ENCODE results near the gene LAMC1.

LAMC1 gene

DNA sequence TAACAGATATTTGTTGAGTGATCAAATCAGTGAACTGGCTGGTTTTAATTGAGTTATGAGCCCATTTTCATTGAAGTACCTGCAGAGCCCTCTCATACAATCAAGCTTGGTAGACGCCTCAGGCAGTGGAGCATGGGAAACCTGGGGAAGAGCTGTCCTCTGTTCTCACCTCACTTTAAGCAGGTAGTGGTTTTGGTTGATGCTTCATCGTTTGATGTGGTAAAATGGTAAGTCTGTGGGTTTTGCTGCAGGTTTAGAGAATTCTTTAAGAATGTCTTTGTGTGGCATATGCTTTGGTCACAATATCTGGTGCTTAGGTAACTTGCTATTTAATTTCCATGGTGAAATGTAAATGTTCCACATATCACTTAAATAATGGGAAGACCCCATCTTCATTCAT is 10.0 kb downstream of the LAMC1 start:
- H3K4me1 ChIP-seq (ENCODE audit: control insufficient read depth, insufficient read depth, low read length) = peaks cover 54% of the 10 kb centered on the region
- H3K9ac ChIP-seq (ENCODE audit: low read depth, low read length) = no peak overlapping the region
- H3K36me3 ChIP-seq (ENCODE audit: insufficient read depth, low read length) = peaks cover 28% of the 10 kb centered on the region
- H3K4me2 ChIP-seq (ENCODE audit: low read length) = no peak overlapping the region
- no peaks in the 10 kb centered on the region for H3K9me3 ChIP-seq (replicated peaks; ENCODE audit: low read length)
- H3K4me3 ChIP-seq (ENCODE audit: low read length) = no peak overlapping the region
- H3K27me3 ChIP-seq (ENCODE audit: control insufficient read depth, insufficient read depth, low read length) = no peaks in the 10 kb centered on the region

DNA sequence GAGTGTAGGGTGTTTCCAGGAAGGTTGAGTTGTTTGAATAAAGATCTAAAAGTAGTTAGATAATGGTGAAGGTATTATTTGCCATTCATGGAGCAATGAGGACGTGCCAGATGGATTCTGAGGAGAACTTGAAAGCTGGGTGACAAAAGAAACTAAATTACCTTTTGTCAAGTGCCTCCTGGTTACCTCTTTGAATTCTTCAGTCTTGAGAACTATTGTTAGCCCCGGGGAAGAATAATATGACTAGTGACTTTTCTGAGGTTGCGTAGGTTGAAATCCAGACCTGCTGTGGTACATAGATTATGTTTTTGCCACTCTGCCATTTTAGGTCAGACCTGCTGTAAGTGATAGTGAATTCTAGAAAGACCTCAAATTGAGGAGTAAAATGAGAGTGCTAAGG is 11.5 kb downstream of the LAMC1 start:
- Histone ChIP-seq H3K4me1 (ENCODE audit: control insufficient read depth, insufficient read depth, low read length) (peaks cover 55% of the 10 kb centered on the region), H3K9me3 (replicated peaks; ENCODE audit: low read length) (no peaks in the 10 kb centered on the region), H3K4me3 (ENCODE audit: low read length) (no peak overlapping the region), H3K4me2 (ENCODE audit: low read length) (no peak overlapping the region), H3K27me3 (ENCODE audit: control insufficient read depth, insufficient read depth, low read length) (no peaks in the 10 kb centered on the region), H3K9ac (ENCODE audit: low read depth, low read length) (no peak overlapping the region), H3K36me3 (ENCODE audit: insufficient read depth, low read length) (peaks cover 18% of the 10 kb centered on the region)

DNA sequence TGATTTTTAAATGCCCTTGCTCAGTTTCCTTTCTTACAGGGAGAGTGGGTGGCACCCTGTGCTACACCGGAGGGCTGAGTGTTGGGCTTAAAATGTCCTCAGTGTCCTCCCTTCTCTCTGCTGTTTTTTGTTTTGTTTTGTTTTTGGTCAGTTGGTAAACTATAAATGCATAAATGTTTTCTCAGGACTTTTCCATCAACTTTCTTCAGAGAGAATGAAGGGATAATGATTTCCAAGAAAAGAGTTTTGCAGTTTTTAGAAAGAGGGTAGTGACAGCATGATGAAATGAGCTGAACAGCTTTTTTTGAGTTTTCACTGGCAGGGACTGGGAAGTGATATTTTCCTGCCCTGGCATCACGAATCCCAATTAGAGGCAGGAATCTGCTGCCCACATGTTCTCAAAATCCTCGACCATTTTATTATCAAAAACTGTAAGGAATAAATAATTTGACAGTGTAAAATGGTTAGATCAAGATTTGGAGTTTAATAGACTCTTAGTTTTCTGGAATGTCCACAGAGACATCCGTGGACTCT is 15.2 kb downstream of the LAMC1 start:
- Histone ChIP-seq H3K36me3 (ENCODE audit: insufficient read depth, low read length) (peaks cover 15% of the 10 kb centered on the region), H3K4me1 (ENCODE audit: control insufficient read depth, insufficient read depth, low read length) (peaks cover 48% of the 10 kb centered on the region), H3K4me2 (ENCODE audit: low read length) (no peak overlapping the region), H3K27me3 (ENCODE audit: control insufficient read depth, insufficient read depth, low read length) (no peaks in the 10 kb centered on the region), H3K9ac (ENCODE audit: low read depth, low read length) (no peak overlapping the region), H3K9me3 (replicated peaks; ENCODE audit: low read length) (no peaks in the 10 kb centered on the region), H3K4me3 (ENCODE audit: low read length) (no peak overlapping the region)

- no peak overlapping the region for H3K4me2 ChIP-seq (ENCODE audit: low read length)
- H3K9ac ChIP-seq (ENCODE audit: low read depth, low read length) = peak overlapping the region; percentile 63
- peaks cover 11% of the 10 kb centered on the region for H3K36me3 ChIP-seq (ENCODE audit: insufficient read depth, low read length)
- no peak overlapping the region for H3K4me3 ChIP-seq (ENCODE audit: low read length)
- no peaks in the 10 kb centered on the region for H3K9me3 ChIP-seq (replicated peaks; ENCODE audit: low read length)
- no peaks in the 10 kb centered on the region for H3K27me3 ChIP-seq (ENCODE audit: control insufficient read depth, insufficient read depth, low read length)
- H3K4me1 ChIP-seq (ENCODE audit: control insufficient read depth, insufficient read depth, low read length) = peaks cover 53% of the 10 kb centered on the region
Observed at GRCh38 chr1:183038913-183039312, 15.7 kb downstream of the LAMC1 start.

GRCh38 chr1:183039330-183039729 is 16.1 kb downstream of the LAMC1 start:
- Histone ChIP-seq H3K4me2 (ENCODE audit: low read length) (peak overlapping the region; percentile 62), H3K9ac (ENCODE audit: low read depth, low read length) (peak overlapping the region; percentile 63), H3K36me3 (ENCODE audit: insufficient read depth, low read length) (peaks cover 11% of the 10 kb centered on the region), H3K4me3 (ENCODE audit: low read length) (no peak overlapping the region), H3K27me3 (ENCODE audit: control insufficient read depth, insufficient read depth, low read length) (no peaks in the 10 kb centered on the region), H3K4me1 (ENCODE audit: control insufficient read depth, insufficient read depth, low read length) (peaks cover 55% of the 10 kb centered on the region), H3K9me3 (replicated peaks; ENCODE audit: low read length) (no peaks in the 10 kb centered on the region)

- H3K4me1 ChIP-seq (ENCODE audit: control insufficient read depth, insufficient read depth, low read length) = peaks cover 61% of the 10 kb centered on the region
- no peaks in the 10 kb centered on the region for H3K9me3 ChIP-seq (replicated peaks; ENCODE audit: low read length)
- no peaks in the 10 kb centered on the region for H3K27me3 ChIP-seq (ENCODE audit: control insufficient read depth, insufficient read depth, low read length)
- H3K4me3 ChIP-seq (ENCODE audit: low read length) = peak overlapping the region; percentile 12
- H3K4me2 ChIP-seq (ENCODE audit: low read length) = peak overlapping the region; percentile 62
- H3K36me3 ChIP-seq (ENCODE audit: insufficient read depth, low read length) = peaks cover 11% of the 10 kb centered on the region
- H3K9ac ChIP-seq (ENCODE audit: low read depth, low read length) = peak overlapping the region; percentile 63
Observed at GRCh38 chr1:183039985-183040447, 16.8 kb downstream of the LAMC1 start.

DNA sequence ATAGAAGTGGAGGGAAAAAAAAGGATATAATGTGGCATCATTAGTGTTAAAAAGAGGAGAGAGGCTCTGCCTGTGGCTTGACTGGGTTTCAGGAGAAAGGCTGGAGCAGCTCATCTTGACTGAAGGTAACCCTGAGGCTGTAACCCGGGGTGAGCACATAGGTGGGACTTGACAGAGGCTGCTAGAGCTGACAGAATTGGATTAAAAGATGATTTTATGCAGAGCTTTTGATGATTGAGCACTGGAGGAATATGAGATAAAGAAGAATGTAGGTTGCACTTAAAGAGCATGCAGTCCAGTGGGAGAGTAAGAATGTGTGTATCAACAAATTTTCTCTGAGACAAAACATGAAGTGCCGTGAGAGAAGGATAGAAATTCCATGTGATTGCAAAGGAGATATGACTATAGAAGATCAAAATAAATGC is 17.3 kb downstream of the LAMC1 start:
- Histone ChIP-seq H3K36me3 (ENCODE audit: insufficient read depth, low read length) (peaks cover 11% of the 10 kb centered on the region), H3K9ac (ENCODE audit: low read depth, low read length) (peak overlapping the region; percentile 63), H3K4me2 (ENCODE audit: low read length) (peak overlapping the region; percentile 62), H3K9me3 (replicated peaks; ENCODE audit: low read length) (no peaks in the 10 kb centered on the region), H3K27me3 (ENCODE audit: control insufficient read depth, insufficient read depth, low read length) (no peaks in the 10 kb centered on the region), H3K4me3 (ENCODE audit: low read length) (peak overlapping the region; percentile 0), H3K4me1 (ENCODE audit: control insufficient read depth, insufficient read depth, low read length) (peaks cover 67% of the 10 kb centered on the region)

DNA sequence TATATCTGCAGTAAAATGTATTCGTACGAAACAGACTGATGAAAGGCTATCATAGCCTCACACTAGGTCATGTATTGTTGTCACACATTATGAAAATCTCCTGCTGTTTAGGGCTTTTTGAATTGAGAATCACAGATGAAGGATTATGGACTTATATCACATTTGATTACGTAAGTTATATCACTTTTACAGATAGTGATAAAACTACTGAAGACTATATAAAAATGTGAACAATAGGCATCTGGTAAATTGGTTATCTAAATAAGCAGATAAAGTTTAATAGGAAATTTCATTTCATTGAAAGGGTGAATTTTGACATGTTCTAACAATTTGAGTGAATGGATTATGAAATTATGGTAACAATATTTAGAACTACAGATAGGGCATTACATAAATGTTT is 20.0 kb downstream of the LAMC1 start:
- Histone ChIP-seq H3K36me3 (ENCODE audit: insufficient read depth, low read length) (peaks cover 4% of the 10 kb centered on the region), H3K27me3 (ENCODE audit: control insufficient read depth, insufficient read depth, low read length) (no peaks in the 10 kb centered on the region), H3K9ac (ENCODE audit: low read depth, low read length) (peak overlapping the region; percentile 51), H3K9me3 (replicated peaks; ENCODE audit: low read length) (no peaks in the 10 kb centered on the region), H3K4me3 (ENCODE audit: low read length) (no peak overlapping the region), H3K4me2 (ENCODE audit: low read length) (no peak overlapping the region), H3K4me1 (ENCODE audit: control insufficient read depth, insufficient read depth, low read length) (peaks cover 67% of the 10 kb centered on the region)

GRCh38 chr1:183043872-183044854 is 20.9 kb downstream of the LAMC1 start:
- Histone ChIP-seq H3K9ac (ENCODE audit: low read depth, low read length) (peak overlapping the region; percentile 82), H3K9me3 (replicated peaks; ENCODE audit: low read length) (no peaks in the 10 kb centered on the region), H3K36me3 (ENCODE audit: insufficient read depth, low read length) (peaks cover 4% of the 10 kb centered on the region), H3K4me3 (ENCODE audit: low read length) (peak overlapping the region; percentile 30), H3K27me3 (ENCODE audit: control insufficient read depth, insufficient read depth, low read length) (no peaks in the 10 kb centered on the region), H3K4me1 (ENCODE audit: control insufficient read depth, insufficient read depth, low read length) (peaks cover 58% of the 10 kb centered on the region), H3K4me2 (ENCODE audit: low read length) (peak overlapping the region; percentile 76)

DNA sequence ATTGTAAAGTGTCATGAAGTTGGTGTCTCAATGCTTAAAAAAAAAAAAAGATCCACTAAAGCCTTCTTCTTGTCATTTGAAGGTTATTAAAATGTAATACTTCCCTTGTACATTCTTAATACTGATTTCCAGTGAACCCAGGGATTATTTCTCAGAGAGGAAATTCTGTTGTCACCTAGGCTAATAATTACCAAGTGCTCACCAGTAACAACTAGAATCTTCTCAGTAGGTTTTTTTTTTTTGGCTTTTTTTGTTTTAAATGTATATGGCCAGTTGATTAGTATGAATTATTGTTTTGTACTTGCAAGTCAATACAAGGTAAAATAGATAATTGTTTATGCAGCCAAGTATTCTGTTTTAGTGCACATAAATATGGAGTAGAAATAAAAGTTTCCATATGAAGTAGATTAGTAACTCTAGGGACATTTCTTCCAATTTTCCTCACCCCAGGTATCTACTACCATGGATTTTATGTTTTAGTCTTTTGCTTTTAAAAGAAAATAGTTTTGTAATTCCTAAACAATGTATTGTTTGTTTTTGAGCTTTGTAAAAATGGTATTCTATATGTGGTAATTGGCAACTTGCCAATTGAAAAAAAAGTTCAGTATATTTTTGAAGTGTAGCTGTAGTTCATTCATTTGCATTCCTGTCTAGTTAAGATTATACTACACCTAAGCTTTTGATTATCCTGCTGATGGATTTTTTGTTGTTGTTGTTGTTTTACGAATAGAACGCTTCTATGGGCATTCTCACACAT is 21.9 kb downstream of the LAMC1 start:
- peak overlapping the region; percentile 30 for H3K4me3 ChIP-seq (ENCODE audit: low read length)
- H3K4me2 ChIP-seq (ENCODE audit: low read length) = peak overlapping the region; percentile 76
- H3K4me1 ChIP-seq (ENCODE audit: control insufficient read depth, insufficient read depth, low read length) = peaks cover 49% of the 10 kb centered on the region
- peak overlapping the region; percentile 82 for H3K9ac ChIP-seq (ENCODE audit: low read depth, low read length)
- H3K9me3 ChIP-seq (replicated peaks; ENCODE audit: low read length) = no peaks in the 10 kb centered on the region
- peaks cover 4% of the 10 kb centered on the region for H3K36me3 ChIP-seq (ENCODE audit: insufficient read depth, low read length)
- no peaks in the 10 kb centered on the region for H3K27me3 ChIP-seq (ENCODE audit: control insufficient read depth, insufficient read depth, low read length)

Measured in skeletal muscle satellite cell (primary cell).